Breast epithelium (tissue), 4 donors: ENCODE data around the gene U2SURP. TPM values are rescaled to one million over a fixed set of nuclear protein-coding genes. Genes with fewer than 3 reads are reported as not detected.
"Not testable (repeated sequence)": the region's sequence is repeated elsewhere in the genome, so short reads cannot be mapped to it uniquely, and the experiment has no call there.

ENCODE experiments used
- DNase-seq, 2 donors: peaks; one replicate each; pipeline ENCODE4 v3.0.0-alpha.2; 2019; ENCODE audit warnings: low spot score in 2 of 2
- H3K27ac ChIP-seq, 2 donors: fragments of 200-600 bp; sonication (generic) in 1 of 2; one replicate each; pipeline ENCODE4 v1.5.1; 2016 to 2019; ENCODE audit warnings: mild to moderate bottlenecking in 1 of 2
- H3K27me3 ChIP-seq, 2 donors: fragments of 200-600 bp; sonication (generic) in 1 of 2; one replicate each; pipeline versions ENCODE4 v1.5.1 to v1.6.0; 2017 to 2019; ENCODE audit warnings: control low read depth in 1 of 2, mild to moderate bottlenecking in 1 of 2
- H3K36me3 ChIP-seq: fragments of 200-600 bp; one replicate; pipeline ENCODE4 v1.5.1; 2019
- H3K4me1 ChIP-seq, 2 donors: fragments of 200-600 bp; sonication (generic); one replicate each; pipeline ENCODE4 v1.5.1; 2016 to 2019; ENCODE audit warnings: control low read depth in 1 of 2
- H3K4me3 ChIP-seq, 3 donors: fragments of 200-600 bp; sonication (generic); 1 replicate in 2 of 3; 2 replicates in 1 of 3; pipeline ENCODE4 v1.5.1; 2016 to 2019; ENCODE audit warnings: mild to moderate bottlenecking in 3 of 3, moderate library complexity in 2 of 3
- H3K9me3 ChIP-seq, 2 donors: fragments of 200-600 bp; sonication (generic) in 1 of 2; one replicate each; pipeline ENCODE4 v1.5.1; 2016 to 2019; ENCODE audit warnings: control low read depth in 1 of 2
- CTCF ChIP-seq, 3 donors: fragments of 450-650 bp; IDR thresholded peaks; one replicate each; pipeline ENCODE4 v1.5.1; 2016 to 2017; ENCODE audit warnings: antibody characterized with exemption in 3 of 3, mild to moderate bottlenecking in 3 of 3, moderate library complexity in 3 of 3
- POLR2A ChIP-seq: fragments of 450-650 bp; IDR thresholded peaks from one replicate; pipeline ENCODE4 v1.6.1; 2016; ENCODE audit warnings: antibody characterized with exemption, mild to moderate bottlenecking, moderate library complexity
- POLR2AphosphoS5 ChIP-seq, 3 donors: sonication (generic); formaldehyde crosslinking; IDR thresholded peaks; one replicate each; pipeline ENCODE4 v1.6.1; 2017; ENCODE audit warnings: antibody characterized with exemption in 3 of 3
- intact Hi-C: fragments of 100-400 bp; cut with DNase I; formaldehyde crosslinking; loops from one replicate; pipeline ENCODE4 v1.15.1; 2023; ENCODE audit warnings: low total_unique reads
- total RNA-seq, 3 donors: library from RNA; depleted of rRNA; stranded (reverse); fragments of >200 nt; gene quantifications; one replicate each; pipeline ENCODE4 v1.1.0, GENCODE V29; 2016

The U2SURP gene
- total RNA-seq, 3 donors from 2014 or later, result 79.8 to 122 (median 96.4) TPM

- Histone ChIP-seq H3K4me3 (no peak overlapping the region), H3K27me3 (no peaks in the 10 kb centered on the region), H3K27ac (no peak overlapping the region), H3K9me3 (no peaks in the 10 kb centered on the region), H3K36me3 (peaks cover 4% of the 10 kb centered on the region), H3K4me1 (no peaks in the 10 kb centered on the region)
- intact Hi-C loops, result no loop called here
- no peak for DNase-seq
- TF ChIP-seq POLR2A (no peak), POLR2AphosphoS5 (IDR thresholded peaks at IDR 0.05) (no peak), CTCF (IDR thresholded peaks at IDR 0.05) (no peak)
These were observed 44.3 kb downstream of the U2SURP start for GRCh38 chr3:143045639-143046038.

GRCh38 chr3:143046075-143046474, 44.7 kb downstream of the U2SURP start:
- H3K4me1 ChIP-seq, H3K27ac ChIP-seq, H3K27me3 ChIP-seq, H3K36me3 ChIP-seq, H3K4me3 ChIP-seq, DNase-seq, H3K9me3 ChIP-seq, intact Hi-C loops: not testable (repeated sequence)

GRCh38 chr3:143054011-143054410, 52.6 kb downstream of the U2SURP start:
- H3K27ac ChIP-seq, result no peak overlapping the region
- H3K4me1 ChIP-seq, result no peaks in the 10 kb centered on the region
- H3K9me3 ChIP-seq, result no peaks in the 10 kb centered on the region
- no peaks in the 10 kb centered on the region for H3K27me3 ChIP-seq
- no peak for TF ChIP-seq POLR2AphosphoS5 (IDR thresholded peaks at IDR 0.05)
- TF ChIP-seq POLR2A, result no peak
- no peak for TF ChIP-seq CTCF (IDR thresholded peaks at IDR 0.05)
- no peaks in the 10 kb centered on the region for H3K36me3 ChIP-seq
- no peak for DNase-seq
- intact Hi-C loops, result no loop called here
- H3K4me3 ChIP-seq, result no peak overlapping the region

GRCh38 chr3:143056372-143056771, 55.0 kb downstream of the U2SURP start:
- Histone ChIP-seq H3K36me3 (no peaks in the 10 kb centered on the region), H3K27me3 (no peaks in the 10 kb centered on the region), H3K9me3 (no peaks in the 10 kb centered on the region), H3K4me3 (no peak overlapping the region), H3K27ac (no peak overlapping the region), H3K4me1 (no peaks in the 10 kb centered on the region)
- intact Hi-C loops, result no loop called here
- TF ChIP-seq POLR2A (no peak), CTCF (IDR thresholded peaks at IDR 0.05) (no peak), POLR2AphosphoS5 (IDR thresholded peaks at IDR 0.05) (no peak)
- DNase-seq, result no peak

GRCh38 chr3:143060906-143061305, 59.5 kb downstream of the U2SURP start:
- H3K36me3 ChIP-seq, result peaks cover 4% of the 10 kb centered on the region
- no peak overlapping the region for H3K27ac ChIP-seq
- no peak overlapping the region for H3K4me3 ChIP-seq
- no peaks in the 10 kb centered on the region for H3K9me3 ChIP-seq
- no peak for DNase-seq
- TF ChIP-seq POLR2AphosphoS5 (IDR thresholded peaks at IDR 0.05) (no peak), CTCF (IDR thresholded peaks at IDR 0.05) (no peak), POLR2A (no peak)
- intact Hi-C loops, result no loop called here
- no peaks in the 10 kb centered on the region for H3K27me3 ChIP-seq
- no peaks in the 10 kb centered on the region for H3K4me1 ChIP-seq

- H3K4me1 ChIP-seq, result no peaks in the 10 kb centered on the region
- H3K9me3 ChIP-seq, result no peaks in the 10 kb centered on the region
- no peaks in the 10 kb centered on the region for H3K27me3 ChIP-seq
- H3K4me3 ChIP-seq, result no peak overlapping the region
- intact Hi-C loops, result no loop called here
- peaks cover 4% of the 10 kb centered on the region for H3K36me3 ChIP-seq
- DNase-seq, result no peak
- no peak for TF ChIP-seq CTCF (IDR thresholded peaks at IDR 0.05)
- no peak for TF ChIP-seq POLR2AphosphoS5 (IDR thresholded peaks at IDR 0.05)
- TF ChIP-seq POLR2A, result no peak
- no peak overlapping the region for H3K27ac ChIP-seq
These were observed 61.6 kb downstream of the U2SURP start for GRCh38 chr3:143063018-143063417.
